ENCODE results near the gene TK1.

TK1 gene

DNA sequence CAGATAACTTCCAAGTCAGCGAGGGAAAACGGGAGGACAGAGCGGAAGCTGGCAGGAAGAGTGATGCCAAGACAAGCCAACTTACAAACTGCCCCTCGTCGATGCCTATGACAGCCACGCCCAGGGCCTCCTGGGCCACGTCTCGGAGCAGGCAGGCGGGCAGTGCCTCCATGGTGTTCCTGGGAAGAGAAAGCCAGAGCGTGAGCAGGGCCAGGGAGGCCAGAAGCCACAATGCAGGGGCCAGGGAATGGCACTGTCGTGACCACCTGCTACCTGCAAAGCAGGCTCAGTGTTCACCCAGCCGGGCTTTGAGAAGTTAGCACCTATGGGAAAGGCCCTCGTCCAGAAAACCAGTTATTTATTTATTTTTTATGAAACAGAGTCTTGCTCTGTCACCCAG lies 4.3 kb downstream of the TK1 start:
- no peak for TF ChIP-seq CTCF (IDR thresholded peaks at IDR 0.05)

DNA sequence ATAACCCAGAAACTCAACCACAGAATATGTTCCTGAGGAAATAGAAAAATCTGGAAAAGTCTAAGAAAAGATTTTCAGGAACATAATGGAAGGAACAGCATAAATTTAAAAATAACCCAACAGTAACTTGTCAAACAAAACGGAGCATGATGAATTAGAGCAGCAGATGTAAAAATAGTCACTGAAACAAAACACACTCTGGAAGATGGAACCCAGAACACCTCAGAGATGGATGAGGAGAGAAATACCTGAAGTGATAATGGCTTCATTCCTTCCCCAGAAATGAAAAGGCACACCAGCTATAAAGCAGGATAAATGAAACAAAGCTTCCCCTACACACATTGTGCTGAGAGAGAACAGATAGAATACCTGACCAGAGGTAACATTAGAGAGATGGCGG lies 6.3 kb downstream of the TK1 start:
- no peak for TF ChIP-seq CTCF (IDR thresholded peaks at IDR 0.05)

- no peak for TF ChIP-seq CTCF (IDR thresholded peaks at IDR 0.05)
These were observed 6.8 kb downstream of the TK1 start for GRCh38 chr17:78180083-78180482.

DNA sequence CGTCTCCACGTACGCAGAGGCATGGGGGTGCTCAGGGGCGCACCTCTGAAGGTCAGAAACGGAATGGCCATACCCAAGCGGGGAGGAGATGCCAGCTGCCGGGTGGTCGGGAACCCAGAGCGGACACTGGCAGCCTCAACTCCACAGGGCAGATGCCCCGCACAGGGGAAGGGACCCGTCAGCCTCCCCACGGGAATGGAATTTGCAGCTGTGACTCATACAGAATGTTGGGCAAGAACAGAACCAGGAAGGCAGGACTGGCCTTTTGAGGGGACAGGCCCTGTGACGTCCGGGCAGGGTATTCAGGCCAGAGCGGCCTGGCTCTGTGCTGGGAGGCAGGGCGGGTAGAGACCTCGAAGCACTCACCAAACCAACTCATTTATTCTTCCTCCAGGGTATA lies 7.5 kb downstream of the TK1 start:
- no peak for TF ChIP-seq CTCF (IDR thresholded peaks at IDR 0.05)

GRCh38 chr17:78176548-78177025 lies 10.3 kb downstream of the TK1 start:
- peak; percentile 86; the same call in 1 of the 2 replicates for TF ChIP-seq CTCF (IDR thresholded peaks at IDR 0.05)

- TF ChIP-seq CTCF (IDR thresholded peaks at IDR 0.05): no peak
These were observed 11.2 kb downstream of the TK1 start for GRCh38 chr17:78175643-78175981.

- peak; percentile 25; the same call in 1 of the 2 replicates for TF ChIP-seq CTCF (IDR thresholded peaks at IDR 0.05)
These were observed 11.8 kb downstream of the TK1 start for GRCh38 chr17:78174870-78175642.
